K562 (cell line): Measurements from ENCODE around the gene CCT3. TPM values are rescaled to one million over a fixed set of nuclear protein-coding genes. Genes with fewer than 3 reads are reported as not detected.

Experiments used
- ATAC-seq: fragments of 200-7000 bp; cut with Tn5 transposase; 3 replicates; pipeline ENCODE4 v1.9.1; 2020; ENCODE audit warnings: moderate library complexity
- BruUV-seq: library from RNA; stranded (reverse); fragments of 400-500 nt; replicated peaks from 2 replicates; lab custom pipeline; 2021; lab: Mats Ljungman, UMichigan
- CTCF ChIA-PET: fragments of 300-600 bp; formaldehyde crosslinking; extraction: SDS; loops from one replicate; lab custom pipeline; 2021; ENCODE audit warnings: low intra/inter-chr PET ratio; lab: Yijun Ruan, JAX
- POLR2A ChIA-PET: fragments of 300-600, 350-650 bp; sonication (Branson Sonifier 250); formaldehyde crosslinking; extraction: SDS; loops from one replicate; lab custom pipeline; 2021; ENCODE audit warnings: antibody characterized with exemption, inconsistent platforms; lab: Yijun Ruan, JAX
- DNase-seq, 4 experiments: peaks; one replicate each; pipeline versions ENCODE4 v3.0.0 to v3.0.0-alpha.2; 2011 to 2018; ENCODE audit warnings: low spot score in 3 of 4, mixed read lengths in 3 of 4; ENCODE audit errors: extremely low read depth in 1 of 4
- FAIRE-seq: peaks from 2 replicates; lab custom pipeline; 2011; peaks lifted over from hg19 to GRCh38; lab: Jason Lieb, UNC
- H2AFZ ChIP-seq: 2 replicates; pipeline ENCODE4 v1.6.0; 2011; ENCODE audit warnings: low read depth, low read length, control low read depth, inconsistent platforms
- H3K27ac ChIP-seq: fragments of 200-600 bp; 3 replicates; pipeline ENCODE4 v1.8.0; 2011; ENCODE audit warnings: low read depth, mild to moderate bottlenecking, control low read depth, inconsistent platforms, low read length, moderate library complexity, mixed read lengths; ENCODE audit errors: extremely low read depth
- H3K27me3 ChIP-seq, 2 experiments: fragments of 300-600 bp in 1 of 2; 2 replicates in 1 of 2; 3 replicates in 1 of 2; pipeline versions ENCODE4 v1.6.0 to v1.8.0; 2011; ENCODE audit warnings: inconsistent platforms in 2 of 2, low read length in 2 of 2, mild to moderate bottlenecking in 1 of 2, mixed read lengths in 1 of 2, moderate library complexity in 1 of 2; ENCODE audit not compliant: control insufficient read depth in 2 of 2, insufficient read depth in 2 of 2
- H3K36me3 ChIP-seq: fragments of 300-600 bp; 3 replicates; pipeline ENCODE4 v1.8.0; 2011; ENCODE audit warnings: mild to moderate bottlenecking, low read length, inconsistent platforms; ENCODE audit not compliant: control insufficient read depth, insufficient read depth
- H3K4me1 ChIP-seq, 2 experiments: fragments of 200-600 bp in 1 of 2; replicated peaks in 1 of 2; 2 replicates in 1 of 2; 3 replicates in 1 of 2; pipeline versions ENCODE4 v1.5.1 to v1.8.0; 2011; ENCODE audit warnings: inconsistent platforms in 2 of 2, low read length in 2 of 2, mild to moderate bottlenecking in 1 of 2, mixed read lengths in 1 of 2, moderate library complexity in 1 of 2; ENCODE audit not compliant: control insufficient read depth in 2 of 2, insufficient read depth in 2 of 2
- H3K4me2 ChIP-seq: 2 replicates; pipeline ENCODE4 v1.6.1; 2011; ENCODE audit warnings: low read length, control low read depth, inconsistent platforms, mixed read lengths; ENCODE audit not compliant: insufficient read depth
- H3K4me3 ChIP-seq: fragments of 200-600 bp; sonication (generic), shearing (Covaris generic); 2 replicates; pipeline ENCODE4 v1.5.1; 2016; ENCODE audit warnings: control low read depth, inconsistent platforms
- H3K79me2 ChIP-seq: fragments of 200-600 bp; 3 replicates; pipeline ENCODE4 v1.8.0; 2011; ENCODE audit warnings: low read length, inconsistent platforms; ENCODE audit not compliant: control insufficient read depth, insufficient read depth
- H3K9ac ChIP-seq, 2 experiments: 2 replicates each; pipeline versions ENCODE4 v1.6.0 to v1.6.1; 2011; ENCODE audit warnings: low read depth in 2 of 2, low read length in 2 of 2, control low read depth in 1 of 2, inconsistent platforms in 1 of 2, mild to moderate bottlenecking in 1 of 2, mixed read lengths in 1 of 2; ENCODE audit not compliant: insufficient read depth in 1 of 2
- H3K9me1 ChIP-seq: one replicate; pipeline ENCODE4 v1.6.0; 2011; ENCODE audit warnings: inconsistent platforms, mild to moderate bottlenecking, low read length, moderate library complexity; ENCODE audit not compliant: control insufficient read depth, insufficient read depth
- H3K9me3 ChIP-seq: replicated peaks from 2 replicates; pipeline ENCODE4 v1.5.1; 2011; ENCODE audit warnings: low read depth, low read length, inconsistent platforms; ENCODE audit not compliant: control insufficient read depth, insufficient read depth
- H4K20me1 ChIP-seq: replicated peaks from 2 replicates; pipeline ENCODE4 v1.6.1; 2011; ENCODE audit warnings: low read length, inconsistent platforms, mixed read lengths; ENCODE audit not compliant: control insufficient read depth, insufficient read depth
- CBFA2T2 ChIP-seq: fragments of 450-650 bp; conservative IDR thresholded peaks from 2 replicates; pipeline ENCODE4 v1.6.1; 2017; ENCODE audit warnings: mild to moderate bottlenecking
- CBX1 ChIP-seq: sonication (generic); IDR thresholded peaks from 2 replicates; pipeline ENCODE4 v1.6.1; 2016; ENCODE audit warnings: antibody characterized with exemption, low read depth, mild to moderate bottlenecking
- CBX3 ChIP-seq, 2 experiments: IDR thresholded peaks; 1 replicate in 1 of 2; 2 replicates in 1 of 2; pipeline ENCODE4 v1.6.1; 2012; ENCODE audit warnings: inconsistent platforms in 2 of 2, low read length in 2 of 2, borderline replicate concordance in 1 of 2, control low read depth in 1 of 2
- DACH1 ChIP-seq: fragments of 450-650 bp; IDR thresholded peaks from 2 replicates; pipeline ENCODE4 v1.6.1; 2018; ENCODE audit not compliant: partially characterized antibody
- FOXK2 ChIP-seq, 2 experiments: fragments of 450-650 bp; IDR thresholded peaks in 1 of 2; conservative IDR thresholded peaks in 1 of 2; 2 replicates each; pipeline ENCODE4 v1.6.1; 2016; ENCODE audit warnings: low read depth in 2 of 2, mild to moderate bottlenecking in 1 of 2
- HEY1 ChIP-seq: fragments of 250-450 bp; sonication (Bioruptor Pico); IDR thresholded peaks from 2 replicates; pipeline ENCODE4 v1.5.0; 2020; ENCODE audit warnings: mild to moderate bottlenecking, moderate library complexity, borderline replicate concordance
- KDM5B ChIP-seq: fragments of 200-600 bp; sonication (generic); IDR thresholded peaks from 2 replicates; pipeline ENCODE4 v1.6.1; 2012; ENCODE audit warnings: low read depth, mild to moderate bottlenecking, moderate library complexity, low read length, control low read depth, inconsistent platforms; ENCODE audit not compliant: insufficient replicate concordance
- NCOA4 ChIP-seq: fragments of 450-650 bp; IDR thresholded peaks from 2 replicates; pipeline ENCODE4 v1.6.1; 2018; ENCODE audit warnings: mild to moderate bottlenecking; ENCODE audit not compliant: partially characterized antibody
- NR2C1 ChIP-seq, 2 experiments: fragments of 450-650 bp; IDR thresholded peaks; 2 replicates each; pipeline ENCODE4 v1.6.1; 2017; ENCODE audit warnings: mild to moderate bottlenecking in 2 of 2, antibody characterized with exemption in 1 of 2, inconsistent platforms in 1 of 2, missing compliant biosample characterization in 1 of 2, missing genetic modification characterization in 1 of 2
- RBFOX2 ChIP-seq: fragments of 200-400 bp; formaldehyde crosslinking; IDR thresholded peaks from 2 replicates; pipeline ENCODE4 v1.6.1; 2017; ENCODE audit warnings: low read depth, mild to moderate bottlenecking, low read length, moderate library complexity
- RCOR1 ChIP-seq, 2 experiments: IDR thresholded peaks; 2 replicates each; pipeline ENCODE4 v1.6.1; 2012; ENCODE audit warnings: low read depth in 2 of 2, low read length in 2 of 2, borderline replicate concordance in 1 of 2, improper control_type of control experiment in 1 of 2
- SAP30 ChIP-seq: fragments of 200-600 bp; sonication (generic); IDR thresholded peaks from 2 replicates; pipeline ENCODE4 v1.6.1; 2012; ENCODE audit warnings: borderline replicate concordance, low read depth, mild to moderate bottlenecking, moderate library complexity, low read length, control low read depth, inconsistent platforms; ENCODE audit not compliant: insufficient read depth, poor library complexity, severe bottlenecking
- TAF9B ChIP-seq: fragments of 450-650 bp; IDR thresholded peaks from 2 replicates; pipeline ENCODE4 v1.6.1; 2018; ENCODE audit warnings: mild to moderate bottlenecking; ENCODE audit not compliant: partially characterized antibody
- ZNF175 ChIP-seq: fragments of 200-800 bp; sonication (Bioruptor generic); IDR thresholded peaks from 2 replicates; pipeline ENCODE4 v1.6.1; 2016; ENCODE audit warnings: low read depth, mild to moderate bottlenecking, missing genetic modification characterization, missing compliant biosample characterization
- WGBS: fragments of 100-300 bp; shearing (Covaris generic); methylation state at CpG from one replicate; pipeline ENCODE4 v1.1.6; 2016; ENCODE audit warnings: low coverage, mixed read lengths; ENCODE audit not compliant: insufficient coverage; ENCODE audit errors: missing lambda C conversion rate; 5-methylcytosine and 5-hydroxymethylcytosine counted together
- in situ Hi-C: fragments of 300-500 bp; cut with MboI; formaldehyde crosslinking; loops from 4 replicates; pipeline ENCODE4 v1.15.0; 2018; ENCODE audit warnings: inconsistent platforms, mixed read lengths
- intact Hi-C: fragments of 100-400 bp; cut with micrococcal nuclease; formaldehyde crosslinking; loops from 2 replicates; pipeline ENCODE4 v1.14.2; 2022
- polyA plus RNA-seq, 8 experiments: library from polyadenylated mRNA; depleted of rRNA in 4 of 8; stranded (reverse) in 5 of 8; unstranded in 3 of 8; fragments of >200 nt; fragmentation: Nextera tagmentation in 2 of 8; fragmentation: Illumina TruSeq in 1 of 8; extraction: Ambion mirVana in 2 of 8; extraction: Trizol in 1 of 8; gene quantifications; 2 replicates each; pipeline versions ENCODE4 v1.2.1 to v1.2.3, GENCODE V29; 2011 to 2014; ENCODE audit warnings: inconsistent platforms in 1 of 8, missing spikeins in 1 of 8
- total RNA-seq, 7 experiments: library from RNA; depleted of rRNA in 6 of 7; stranded (reverse); fragments of >200 nt in 6 of 7; fragmentation: Illumina TruSeq in 2 of 7; extraction: Trizol in 2 of 7; gene quantifications; 2 replicates each; pipeline versions ENCODE4 v1.2.1 to v1.2.3, GENCODE V29; 2011 to 2021; ENCODE audit warnings: low replicate concordance in 1 of 7
- TF ChIP-seq, protein P1 (sequence below), 3 experiments: IDR thresholded peaks in 2 of 3; conservative IDR thresholded peaks in 1 of 3; 2 replicates each; pipeline ENCODE4 v1.5.1; 2011 to 2012; ENCODE audit warnings: low read length in 3 of 3, mild to moderate bottlenecking in 3 of 3, control low read depth in 2 of 3, improper control_type of control experiment in 1 of 3, inconsistent platforms in 1 of 3, low read depth in 1 of 3, mixed read lengths in 1 of 3, moderate library complexity in 1 of 3; ENCODE audit not compliant: insufficient read depth in 2 of 3
- TF ChIP-seq, protein P2 (sequence below): IDR thresholded peaks from 2 replicates; pipeline ENCODE4 v1.6.1; 2014; ENCODE audit warnings: antibody characterized with exemption

Gene CCT3
- total and polyA plus RNA-seq, 9 of the 15 experiments (the other 6 are each of a cell fraction or from before 2014, with no cell fraction given), result 475 to 1,167 (median 610) TPM

DNA sequence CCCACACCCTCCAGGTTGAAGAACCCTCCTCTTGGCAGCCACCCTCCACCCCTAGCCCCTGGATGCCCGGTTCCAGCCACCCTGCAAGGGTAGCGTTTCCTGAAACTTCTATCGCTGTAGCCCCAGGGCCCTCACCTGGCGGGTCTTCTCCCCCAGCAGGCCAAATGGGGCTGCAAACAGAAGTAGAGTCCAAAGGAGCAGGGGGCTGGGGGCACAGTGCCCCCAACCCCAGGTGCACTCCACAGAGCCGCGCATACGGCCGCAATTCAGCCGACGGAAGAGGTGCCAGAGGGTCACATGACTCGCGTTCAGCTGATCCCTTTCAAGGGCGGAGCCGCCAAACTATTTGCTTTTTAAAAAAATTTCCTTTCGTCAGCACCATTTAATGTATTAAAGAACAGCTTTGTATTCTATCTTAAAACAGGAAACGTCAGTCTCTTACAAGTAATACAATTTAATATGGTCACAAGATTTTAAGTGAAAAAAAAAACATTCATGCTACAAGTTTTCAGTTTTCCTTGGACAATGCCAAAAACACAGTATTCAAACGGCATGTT, 42.6 kb downstream of the CCT3 start, which contains the start of gene GLMP:
GLMP (minus strand) TSS at position 289 of the 557 bp plus-strand sequence; CDS start at position 255, 34 bp downstream.
- no peaks in the 10 kb centered on the region for H3K9me3 ChIP-seq
- H3K27me3 ChIP-seq, result peaks cover 0 to 2% of the 10 kb centered on the region in 2 experiments; a peak in 1 of 5 replicates
- peaks cover 7 to 17% of the 10 kb centered on the region in 2 experiments; a peak in 4 of 5 replicates for H3K4me1 ChIP-seq
- no peaks in the 10 kb centered on the region for H3K9me1 ChIP-seq
- in situ Hi-C loops, result no loop called here
- H2AFZ ChIP-seq, result peak within 1 kb of the TSS; percentile 100
- H3K79me2 ChIP-seq, result no peaks in the 10 kb centered on the region
- POLR2A ChIA-PET, result interaction anchor here (0.6 to 1.2 kb wide), 9 partner anchors 9 to 275 kb away, joined by 3 to 6 read pairs (median 3); partner anchors contain the start of genes SMG5, SSR2 and TMEM79
- H3K4me2 ChIP-seq, result peak within 1 kb of the TSS; percentile 91
- intact Hi-C loops, result no loop called here
- peak within 1 kb of the TSS; percentile 64 for H3K27ac ChIP-seq
- CTCF ChIA-PET, result interaction anchor here (0.7 kb wide), 1 partner anchor 65 kb away, joined by 3 read pairs; no protein-coding TSS in a partner anchor
- WGBS, result 5% methylated on average over 17 of the region's 17 CpGs
- BruUV-seq, result no TSS peak
- peaks cover 14% of the 10 kb centered on the region; the same call in 1 of the 3 replicates for H3K36me3 ChIP-seq
- DNase-seq (peak; percentile 71 to 85 (median 78)), ATAC-seq (peak; percentile 87), FAIRE-seq (peak; percentile 63)
- peak within 1 kb of the TSS; percentile 70 to 91 for H3K9ac ChIP-seq
- peak within 1 kb of the TSS; percentile 66 for H3K4me3 ChIP-seq
- no peaks in the 10 kb centered on the region for H4K20me1 ChIP-seq
- TF ChIP-seq ZNF175 (CRISPR knock-in tag) (no peak), FOXK2 (conservative IDR thresholded peaks at IDR 0.05 in 1 of 2, IDR thresholded peaks at IDR 0.05 in 1 of 2; ENCODE audit: low read depth in 2 of 2) (0 out of 4 replicates have a peak, but pooled peaks of 1 of the 2 experiments have one; percentile 36), RCOR1 (IDR thresholded peaks at IDR 0.05; ENCODE audit: borderline replicate concordance in 1 of 2, low read depth in 2 of 2, low read length in 2 of 2) (peak in 1 of 2 experiments; percentile 46; a peak in 1 of 4 replicates), CBFA2T2 (peak; percentile 83), DACH1 (peak; percentile 74), HEY1 (CRISPR knock-in tag) (0 out of 2 replicates have a peak, but pooled peaks have one; percentile 60), TAF9B (peak; percentile 53), NR2C1 (IDR thresholded peaks at IDR 0.05) (no peak), NR2C1 (tag; IDR thresholded peaks at IDR 0.05) (no peak), CBX3 (IDR thresholded peaks at IDR 0.05; ENCODE audit: borderline replicate concordance in 1 of 2, low read length in 2 of 2) (no peak), KDM5B (peak; percentile 50), NCOA4 (no peak), RBFOX2 (peak; percentile 59), SAP30 (peak; percentile 93), CBX1 (0 out of 2 replicates have a peak, but pooled peaks have one; percentile 37)
- TF ChIP-seq, protein P1, sequence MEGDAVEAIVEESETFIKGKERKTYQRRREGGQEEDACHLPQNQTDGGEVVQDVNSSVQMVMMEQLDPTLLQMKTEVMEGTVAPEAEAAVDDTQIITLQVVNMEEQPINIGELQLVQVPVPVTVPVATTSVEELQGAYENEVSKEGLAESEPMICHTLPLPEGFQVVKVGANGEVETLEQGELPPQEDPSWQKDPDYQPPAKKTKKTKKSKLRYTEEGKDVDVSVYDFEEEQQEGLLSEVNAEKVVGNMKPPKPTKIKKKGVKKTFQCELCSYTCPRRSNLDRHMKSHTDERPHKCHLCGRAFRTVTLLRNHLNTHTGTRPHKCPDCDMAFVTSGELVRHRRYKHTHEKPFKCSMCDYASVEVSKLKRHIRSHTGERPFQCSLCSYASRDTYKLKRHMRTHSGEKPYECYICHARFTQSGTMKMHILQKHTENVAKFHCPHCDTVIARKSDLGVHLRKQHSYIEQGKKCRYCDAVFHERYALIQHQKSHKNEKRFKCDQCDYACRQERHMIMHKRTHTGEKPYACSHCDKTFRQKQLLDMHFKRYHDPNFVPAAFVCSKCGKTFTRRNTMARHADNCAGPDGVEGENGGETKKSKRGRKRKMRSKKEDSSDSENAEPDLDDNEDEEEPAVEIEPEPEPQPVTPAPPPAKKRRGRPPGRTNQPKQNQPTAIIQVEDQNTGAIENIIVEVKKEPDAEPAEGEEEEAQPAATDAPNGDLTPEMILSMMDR (IDR thresholded peaks at IDR 0.05 in 2 of 3, conservative IDR thresholded peaks at IDR 0.05 in 1 of 3; ENCODE audit: insufficient read depth in 2 of 3, low read depth in 1 of 3, low read length in 3 of 3), result no peak
- TF ChIP-seq, protein P2, sequence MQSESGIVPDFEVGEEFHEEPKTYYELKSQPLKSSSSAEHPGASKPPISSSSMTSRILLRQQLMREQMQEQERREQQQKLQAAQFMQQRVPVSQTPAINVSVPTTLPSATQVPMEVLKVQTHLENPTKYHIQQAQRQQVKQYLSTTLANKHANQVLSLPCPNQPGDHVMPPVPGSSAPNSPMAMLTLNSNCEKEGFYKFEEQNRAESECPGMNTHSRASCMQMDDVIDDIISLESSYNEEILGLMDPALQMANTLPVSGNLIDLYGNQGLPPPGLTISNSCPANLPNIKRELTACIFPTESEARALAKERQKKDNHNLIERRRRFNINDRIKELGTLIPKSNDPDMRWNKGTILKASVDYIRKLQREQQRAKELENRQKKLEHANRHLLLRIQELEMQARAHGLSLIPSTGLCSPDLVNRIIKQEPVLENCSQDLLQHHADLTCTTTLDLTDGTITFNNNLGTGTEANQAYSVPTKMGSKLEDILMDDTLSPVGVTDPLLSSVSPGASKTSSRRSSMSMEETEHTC, result peak; percentile 51; the same call in 1 of the 2 replicates
